AG10803 (cell line): ENCODE data around the gene CDR2L.
"Not testable (repeated sequence)": the region's sequence is repeated elsewhere in the genome, so short reads cannot be mapped to it uniquely, and the experiment has no call there.

Experiments used
- DNase-seq: peaks from one replicate; pipeline ENCODE4 v3.0.0; 2010; ENCODE audit warnings: low read depth
- H3K4me3 ChIP-seq: 2 replicates; pipeline ENCODE4 v1.5.1; 2011; ENCODE audit warnings: mild to moderate bottlenecking, low read length, control low read depth
- CTCF ChIP-seq: conservative IDR thresholded peaks from 2 replicates; pipeline ENCODE4 v1.5.1; 2011; ENCODE audit warnings: mild to moderate bottlenecking, low read length, control low read depth, inconsistent platforms

Gene CDR2L

GRCh38 chr17:74981318-74981978 is 6.0 kb upstream of the CDR2L start:
- DNase-seq: no peak
- no peak for TF ChIP-seq CTCF
- peak overlapping the region; percentile 80 for H3K4me3 ChIP-seq

GRCh38 chr17:74981979-74982662 is 5.3 kb upstream of the CDR2L start:
- peak overlapping the region; percentile 80 for H3K4me3 ChIP-seq
- peak; percentile 56 for DNase-seq
- peak; percentile 6; the same call in 1 of the 2 replicates for TF ChIP-seq CTCF

- DNase-seq: not testable (repeated sequence)
- peak overlapping the region; percentile 80 for H3K4me3 ChIP-seq
Observed at GRCh38 chr17:74982663-74983313, 4.6 kb upstream of the CDR2L start.

- no peak overlapping the region for H3K4me3 ChIP-seq
- no peak for TF ChIP-seq CTCF
- DNase-seq: no peak
Observed at GRCh38 chr17:74986206-74986576, 1.2 kb upstream of the CDR2L start.

GRCh38 chr17:74987909-74988711 is 678 bp downstream of the CDR2L start:
- peak; percentile 29 for TF ChIP-seq CTCF
- peak; percentile 78 for DNase-seq
- peak overlapping the region; percentile 91 for H3K4me3 ChIP-seq

GRCh38 chr17:74990581-74991105 is 3.2 kb downstream of the CDR2L start:
- no peak for TF ChIP-seq CTCF
- no peak for DNase-seq

GRCh38 chr17:74992223-74992622 is 4.8 kb downstream of the CDR2L start:
- no peak overlapping the region for H3K4me3 ChIP-seq
- TF ChIP-seq CTCF: no peak

More at GRCh38 chr17:74990581-74991105, 3.2 kb downstream of the CDR2L start:
- H3K4me3 ChIP-seq: no peak overlapping the region

More at GRCh38 chr17:74992223-74992622, 4.8 kb downstream of the CDR2L start:
- no peak for DNase-seq
